GM18951 (cell line): ENCODE results near the gene PSMC3IP.

Experiments used
- POLR2A ChIP-seq: IDR thresholded peaks from 4 replicates; pipeline ENCODE4 v1.6.1; 2011; ENCODE audit warnings: mild to moderate bottlenecking; ENCODE audit not compliant: insufficient read length, insufficient read depth; ENCODE audit errors: extremely low read depth
- in situ Hi-C: fragments of 300-500 bp; cut with MboI; formaldehyde crosslinking; loops from one replicate; pipeline ENCODE4 v1.12.0; 2022; ENCODE audit warnings: low sequenced_read_pairs, mixed read lengths, inconsistent platforms; ENCODE audit not compliant: unreplicated experiment

PSMC3IP gene

GRCh38 chr17:42607769-42608168, 30.2 kb upstream of the PSMC3IP start:
- TF ChIP-seq POLR2A, result no peak
- in situ Hi-C loops, result no loop called here

GRCh38 chr17:42603318-42603717, 25.8 kb upstream of the PSMC3IP start:
- TF ChIP-seq POLR2A, result no peak
- in situ Hi-C loops, result no loop called here

DNA sequence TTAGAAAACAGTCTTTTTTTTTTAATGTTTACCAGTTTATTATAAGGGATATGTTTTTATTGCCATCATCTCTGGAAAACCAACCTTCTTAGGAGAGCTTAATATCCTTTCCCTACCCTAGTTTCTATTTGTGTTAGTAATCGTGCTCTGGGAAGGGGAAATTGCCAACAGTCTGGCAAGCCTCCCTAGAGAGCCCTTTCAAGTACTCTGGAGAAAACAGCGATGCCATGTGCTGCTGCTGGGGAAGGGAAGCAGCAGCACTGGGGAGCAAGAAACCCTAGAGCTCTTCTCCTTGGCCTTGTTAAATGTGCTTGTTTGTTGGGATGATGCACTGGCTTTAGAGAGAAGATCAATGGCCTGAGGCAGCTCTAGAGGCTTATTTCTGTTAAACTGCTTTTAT, 21.4 kb upstream of the PSMC3IP start:
- TF ChIP-seq POLR2A, result no peak
- in situ Hi-C loops, result no loop called here

DNA sequence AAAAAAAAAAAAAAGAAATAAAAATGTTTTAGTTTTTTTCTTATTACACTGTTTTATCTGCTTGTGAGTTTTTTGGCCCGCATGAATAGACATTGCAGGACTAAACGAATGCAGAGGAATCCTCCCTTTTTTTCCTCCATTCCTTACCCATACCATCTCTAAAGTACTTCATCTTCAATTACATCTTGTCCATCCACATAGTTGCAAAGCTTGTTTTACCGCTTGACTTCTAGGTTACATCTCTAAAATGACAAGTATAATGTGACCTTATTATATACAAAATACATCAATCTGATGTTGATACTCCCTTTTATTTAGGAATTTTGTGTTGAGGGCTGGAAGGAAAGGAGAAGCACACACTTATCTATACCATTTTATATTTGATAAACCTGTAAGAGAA, 18.9 kb upstream of the PSMC3IP start:
- no peak for TF ChIP-seq POLR2A
- in situ Hi-C loops, result no loop called here

DNA sequence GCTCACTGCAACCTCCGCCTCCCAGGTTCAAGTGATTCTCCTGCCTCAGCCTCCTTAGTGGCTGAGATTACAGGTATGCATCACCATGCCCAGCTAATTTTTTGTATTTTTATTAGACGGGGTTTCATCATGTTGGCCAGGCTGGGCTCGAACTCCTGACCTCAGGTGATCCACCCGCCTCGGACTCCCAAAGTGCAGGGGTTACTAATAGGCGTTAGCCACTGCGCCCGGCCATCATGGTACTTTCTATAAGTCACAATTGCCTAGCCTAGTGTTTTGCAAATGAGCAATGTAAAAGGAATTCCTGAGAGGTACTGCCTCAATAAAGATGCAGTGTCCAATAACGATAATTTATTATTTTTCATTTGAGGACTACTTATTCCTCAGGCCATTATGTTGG, 13.9 kb upstream of the PSMC3IP start:
- in situ Hi-C loops, result no loop called here
- no peak for TF ChIP-seq POLR2A

GRCh38 chr17:42590886-42591285, 13.4 kb upstream of the PSMC3IP start:
- no peak for TF ChIP-seq POLR2A
- in situ Hi-C loops, result no loop called here

GRCh38 chr17:42586514-42587230, 9.1 kb upstream of the PSMC3IP start:
- in situ Hi-C loops, result no loop called here
- no peak for TF ChIP-seq POLR2A

GRCh38 chr17:42585353-42585752, 7.8 kb upstream of the PSMC3IP start:
- TF ChIP-seq POLR2A, result no peak
- in situ Hi-C loops, result no loop called here

DNA sequence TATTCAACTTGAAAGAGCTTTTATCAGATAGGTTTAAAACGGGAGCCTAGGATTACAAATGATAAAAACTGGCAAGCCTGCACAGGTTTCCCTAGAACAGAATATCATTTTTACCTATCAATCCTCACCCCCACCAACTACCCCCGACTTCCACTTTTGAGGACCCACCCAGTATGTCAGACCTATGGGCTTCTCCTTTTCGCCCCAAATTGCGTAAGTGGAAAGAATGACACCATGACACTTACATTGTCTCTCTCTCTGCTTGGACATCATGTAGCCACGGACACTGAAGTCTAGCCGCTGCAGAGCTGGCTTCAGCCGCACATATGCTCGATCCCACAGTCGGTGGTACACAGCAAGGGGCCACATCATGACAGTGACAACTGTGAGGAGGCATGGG, 7.4 kb upstream of the PSMC3IP start:
- no peak for TF ChIP-seq POLR2A
- in situ Hi-C loops, result no loop called here

DNA sequence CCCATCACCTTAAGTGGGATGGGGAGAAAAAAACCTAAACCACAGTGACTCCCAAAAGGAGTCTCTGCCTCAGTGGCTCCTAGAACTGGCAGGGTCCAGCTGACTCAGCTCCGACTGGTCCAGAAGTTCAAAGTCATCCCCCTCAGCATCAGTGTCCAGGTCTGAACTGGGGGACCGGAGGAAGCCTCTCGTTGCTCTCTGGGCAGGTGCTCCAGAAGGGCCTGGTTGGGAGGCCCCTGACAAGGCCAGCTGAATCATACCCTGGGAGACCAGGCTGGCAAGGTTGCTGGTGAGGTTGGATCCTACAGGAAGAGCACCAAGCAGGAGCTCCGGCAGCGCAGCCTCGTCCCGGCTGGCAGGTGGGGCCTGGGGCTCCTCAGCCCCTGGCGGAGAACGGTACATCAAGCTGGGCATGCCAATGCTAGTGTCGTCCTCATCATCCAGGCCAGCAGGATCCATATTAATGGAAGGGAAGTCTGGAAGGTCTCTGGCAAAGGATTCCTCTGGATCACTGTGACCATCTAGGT, 4.3 kb upstream of the PSMC3IP start:
- TF ChIP-seq POLR2A, result no peak
- in situ Hi-C loops, result no loop called here

DNA sequence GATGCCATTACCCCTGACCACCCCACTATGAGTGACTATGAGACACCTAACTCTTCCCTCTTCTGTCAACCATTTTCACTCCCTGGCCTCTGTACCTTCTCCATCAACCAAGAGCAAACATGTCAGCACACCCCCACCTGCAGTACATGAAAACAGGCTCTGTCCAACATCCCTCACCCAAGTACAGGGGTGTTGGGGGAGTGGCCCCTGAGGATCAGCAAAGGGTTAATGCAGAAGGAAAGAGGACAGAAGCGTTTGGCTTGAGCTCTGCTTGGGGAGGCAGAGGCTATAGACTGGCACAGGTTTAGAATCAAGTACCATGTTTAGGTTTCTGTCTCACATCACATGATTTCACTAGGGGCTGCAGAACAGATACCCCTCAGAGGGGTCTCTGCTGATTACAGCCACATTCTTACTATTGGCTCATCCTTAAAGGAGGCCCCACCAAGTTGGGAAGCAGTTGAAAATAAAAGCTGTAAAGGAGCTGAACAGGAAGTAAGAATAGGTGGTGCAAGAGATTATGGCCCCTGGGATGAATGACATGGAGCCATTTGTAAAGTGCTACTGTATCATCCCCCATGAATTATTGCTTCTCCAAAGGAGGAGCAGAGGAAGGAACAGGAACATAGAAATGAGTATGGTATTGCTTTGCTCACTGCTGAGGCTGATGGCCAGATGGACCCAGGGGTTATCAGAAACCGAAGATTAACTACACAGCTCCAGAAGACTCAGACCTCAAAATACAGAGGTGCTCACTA, 2.4 kb upstream of the PSMC3IP start:
- in situ Hi-C loops, result no loop called here

GRCh38 chr17:42578282-42578869, 847 bp upstream of the PSMC3IP start:
- in situ Hi-C loops, result no loop called here

More for the DNA sequence above, 2.4 kb upstream of the PSMC3IP start:
- no peak for TF ChIP-seq POLR2A

GRCh38 chr17:42577140-42577531, 393 bp downstream of the PSMC3IP start:
- in situ Hi-C loops, result no loop called here
- no peak for TF ChIP-seq POLR2A

More at GRCh38 chr17:42578282-42578869, 847 bp upstream of the PSMC3IP start:
- TF ChIP-seq POLR2A, result peak; percentile 27
